NCI-H82 (cell line): ENCODE results near the gene TMCC1.
"Not testable (repeated sequence)": the region's sequence is repeated elsewhere in the genome, so short reads cannot be mapped to it uniquely, and the experiment has no call there.

Experiments
- DNase-seq: peaks from one replicate; lab custom pipeline; 2025; lab: John Stamatoyannopoulos, UW

Gene TMCC1

DNA sequence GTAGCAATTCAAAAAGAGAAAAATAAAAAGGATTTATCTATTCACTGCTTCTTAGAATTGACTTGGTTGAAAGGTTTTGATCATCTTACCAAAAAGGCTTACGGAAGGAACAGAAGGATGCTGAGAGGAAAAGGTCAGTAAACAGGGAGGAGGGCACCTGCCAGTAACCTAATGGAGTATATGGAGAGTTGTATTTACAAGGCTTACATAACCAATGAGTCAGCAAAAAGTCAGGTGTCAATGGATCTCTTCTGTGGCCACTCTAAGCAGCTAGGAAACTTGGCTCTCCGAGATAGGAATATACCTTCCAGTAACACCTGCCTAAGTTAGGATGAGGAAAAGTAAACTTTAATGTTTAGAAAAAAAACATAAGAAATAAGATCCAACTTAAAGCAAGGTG lies 206.6 kb downstream of the TMCC1 start:
- DNase-seq = peak; percentile 78

GRCh38 chr3:129684270-129684669 lies 209.2 kb downstream of the TMCC1 start:
- DNase-seq = no peak

DNA sequence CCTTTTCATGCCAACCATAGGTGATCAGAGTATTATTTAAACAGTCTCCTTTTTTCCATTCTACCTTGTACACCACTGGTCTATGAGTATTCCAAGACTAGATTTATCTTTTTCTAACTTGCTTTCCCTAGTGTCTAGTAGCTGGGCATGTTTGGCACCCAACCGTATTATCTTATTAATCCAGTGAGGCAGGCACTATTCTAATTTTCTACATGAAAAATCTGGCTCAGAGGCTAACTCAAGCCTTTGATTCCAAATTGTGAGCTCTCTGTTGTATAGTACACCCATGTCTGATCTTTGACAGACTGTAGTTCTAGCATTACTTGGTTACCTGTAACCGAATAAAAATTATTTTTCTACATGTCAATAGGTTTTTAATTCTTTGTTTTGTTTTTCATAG lies 210.3 kb downstream of the TMCC1 start:
- DNase-seq = no peak

GRCh38 chr3:129676985-129677384 lies 216.5 kb downstream of the TMCC1 start:
- no peak for DNase-seq

GRCh38 chr3:129674798-129675123 lies 218.8 kb downstream of the TMCC1 start:
- not testable (repeated sequence) for DNase-seq

GRCh38 chr3:129673897-129674797 lies 219.4 kb downstream of the TMCC1 start:
- no peak for DNase-seq

- DNase-seq = no peak
These were observed 220.5 kb downstream of the TMCC1 start for GRCh38 chr3:129673012-129673411.

DNA sequence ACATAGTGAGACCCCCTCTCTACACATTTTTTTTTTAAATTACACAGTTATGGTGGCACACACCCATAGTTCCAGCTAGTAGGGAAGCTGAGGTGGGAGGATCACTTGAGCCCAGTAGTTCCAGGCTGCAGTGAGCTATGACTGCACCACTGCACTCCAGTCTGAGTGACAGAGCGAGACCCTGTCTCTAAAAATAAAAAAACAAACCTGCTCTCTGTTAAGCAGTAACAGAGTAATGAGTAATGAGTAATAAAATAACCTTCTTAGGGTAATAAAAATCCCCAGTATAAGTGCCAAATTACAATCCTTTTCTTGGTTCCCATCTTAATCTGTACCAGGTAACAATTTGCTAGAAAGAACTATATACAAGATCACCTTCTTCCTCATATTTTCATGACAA lies 221.1 kb downstream of the TMCC1 start:
- DNase-seq = no peak

DNA sequence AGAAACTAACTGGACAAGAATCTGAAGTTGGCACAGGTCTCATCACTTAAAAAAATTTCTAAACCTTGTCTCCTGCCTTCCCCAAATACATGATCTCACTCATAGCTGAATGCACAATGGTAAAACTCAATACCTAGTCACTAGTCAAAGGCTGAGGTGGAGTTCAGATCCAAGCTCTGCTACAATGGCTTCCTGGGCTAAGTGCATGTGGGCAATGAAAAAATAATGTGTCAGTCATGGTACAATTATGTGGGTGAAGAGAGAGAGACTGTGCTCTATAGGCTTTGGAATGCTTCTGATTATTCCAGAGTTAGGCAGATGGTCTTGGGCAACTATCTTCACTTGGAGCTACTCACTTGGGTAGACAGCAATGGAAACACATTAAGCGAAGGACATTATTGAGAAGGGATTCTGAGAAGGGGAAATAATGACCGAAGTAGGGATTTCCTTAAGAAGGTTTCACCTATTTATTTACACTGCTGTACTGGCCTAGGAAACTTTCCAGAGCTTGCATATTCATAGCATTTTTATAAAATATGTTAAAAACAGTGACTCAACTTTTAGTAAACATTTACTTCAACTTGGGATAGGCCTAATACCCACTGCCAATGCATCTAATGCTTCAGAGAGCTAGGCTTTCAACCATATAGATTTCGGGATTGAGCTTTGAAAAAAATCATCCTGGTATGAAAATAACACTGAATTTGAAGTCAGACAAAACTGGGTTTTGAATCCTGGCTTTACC lies 228.3 kb downstream of the TMCC1 start:
- no peak for DNase-seq

DNA sequence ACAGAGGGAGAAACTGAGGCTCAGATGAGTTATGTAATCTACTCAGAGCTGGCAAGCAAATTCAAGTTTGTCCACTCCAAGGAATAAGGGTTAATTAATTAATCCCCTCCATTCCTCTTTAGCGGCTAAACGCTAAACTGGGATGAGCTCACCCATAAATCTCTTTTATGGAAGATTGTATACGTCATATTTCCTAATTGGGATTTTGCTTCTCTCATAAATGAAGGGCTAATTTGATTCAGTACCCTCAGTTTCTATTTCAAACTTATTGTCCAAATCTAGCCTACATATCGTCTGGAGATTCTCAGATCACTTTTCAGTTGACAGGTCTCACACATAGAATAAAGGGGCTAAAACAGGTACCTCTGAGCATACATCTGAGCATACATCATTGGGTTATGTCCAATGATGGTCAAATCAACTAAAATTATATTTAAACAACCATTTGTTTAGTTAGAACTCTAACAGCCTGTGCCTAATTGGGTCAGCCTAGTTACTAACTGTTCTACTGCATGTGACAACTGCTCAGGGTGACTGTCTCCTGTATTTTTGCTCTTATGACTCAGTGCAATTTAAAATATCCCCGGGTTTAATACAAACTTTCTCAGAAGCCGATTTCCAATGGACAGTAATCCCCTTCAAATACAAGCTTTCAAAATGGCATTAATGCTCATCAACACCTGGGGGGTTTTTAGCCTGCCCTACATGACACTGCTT lies 229.4 kb downstream of the TMCC1 start:
- peak; percentile 84 for DNase-seq

GRCh38 chr3:129663045-129663446 lies 230.5 kb downstream of the TMCC1 start:
- no peak for DNase-seq

- DNase-seq = no peak
These were observed 231.3 kb downstream of the TMCC1 start for GRCh38 chr3:129662191-129662608.

DNA sequence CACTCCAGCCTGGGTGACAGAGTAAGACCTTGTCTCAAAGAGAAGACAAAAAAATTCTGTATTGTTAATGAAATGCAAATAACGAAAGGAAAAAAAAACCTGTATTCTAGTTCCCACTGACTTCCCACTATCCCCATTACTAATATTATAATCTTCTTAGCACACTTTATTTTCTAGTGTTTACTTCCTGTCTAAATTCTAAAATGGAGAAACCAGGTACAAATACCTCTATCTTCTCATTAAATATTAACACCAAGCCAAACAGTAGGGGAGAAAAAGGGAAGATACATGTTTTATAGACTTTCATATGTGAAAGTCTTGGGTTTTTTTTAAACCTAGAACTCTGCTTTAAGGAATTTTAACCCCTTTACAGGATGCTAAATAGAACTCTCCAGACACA lies 231.7 kb downstream of the TMCC1 start:
- DNase-seq = no peak

- DNase-seq = no peak
These were observed 235.2 kb downstream of the TMCC1 start for GRCh38 chr3:129658110-129658843.

DNA sequence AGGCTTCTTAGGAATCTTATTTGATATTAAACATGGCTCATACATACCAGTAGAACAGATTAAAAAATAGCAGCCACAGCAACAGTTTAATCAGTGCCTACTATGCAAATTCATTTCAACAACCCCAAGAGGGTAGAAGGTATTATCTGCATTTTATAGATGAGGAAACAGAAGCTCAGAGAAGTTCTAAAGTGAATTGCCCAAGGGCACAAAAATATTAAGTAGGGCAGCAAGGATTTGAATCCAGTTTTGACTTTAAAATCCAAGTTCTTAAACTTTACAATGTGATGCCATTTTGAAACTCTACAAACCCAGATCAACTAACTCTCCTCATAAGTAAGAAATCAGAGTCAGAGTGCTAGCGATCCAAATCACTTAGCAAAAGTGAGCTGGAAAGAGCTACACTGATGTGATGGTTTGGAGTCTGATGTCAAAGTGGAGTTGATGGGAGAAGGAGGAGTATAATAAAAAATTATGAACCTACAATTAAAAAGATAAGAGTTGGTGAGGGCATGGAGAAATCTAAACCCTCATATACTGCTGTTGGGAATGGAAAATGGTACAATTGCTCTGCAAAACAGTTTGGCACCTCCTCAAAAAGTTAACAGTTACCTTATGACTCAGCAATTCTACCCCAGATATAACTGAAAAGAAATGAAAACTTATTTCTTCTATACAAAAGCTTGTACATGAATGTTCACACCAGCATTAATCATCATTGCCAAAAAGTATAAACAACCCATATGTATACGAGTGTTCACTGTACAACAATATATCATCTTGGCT lies 236.1 kb downstream of the TMCC1 start:
- DNase-seq = no peak

- DNase-seq = no peak
These were observed 236.8 kb downstream of the TMCC1 start for GRCh38 chr3:129656659-129657247.

- no peak for DNase-seq
These were observed 238.2 kb downstream of the TMCC1 start for GRCh38 chr3:129655291-129655700.

GRCh38 chr3:129654131-129654530 lies 239.4 kb downstream of the TMCC1 start:
- no peak for DNase-seq

DNA sequence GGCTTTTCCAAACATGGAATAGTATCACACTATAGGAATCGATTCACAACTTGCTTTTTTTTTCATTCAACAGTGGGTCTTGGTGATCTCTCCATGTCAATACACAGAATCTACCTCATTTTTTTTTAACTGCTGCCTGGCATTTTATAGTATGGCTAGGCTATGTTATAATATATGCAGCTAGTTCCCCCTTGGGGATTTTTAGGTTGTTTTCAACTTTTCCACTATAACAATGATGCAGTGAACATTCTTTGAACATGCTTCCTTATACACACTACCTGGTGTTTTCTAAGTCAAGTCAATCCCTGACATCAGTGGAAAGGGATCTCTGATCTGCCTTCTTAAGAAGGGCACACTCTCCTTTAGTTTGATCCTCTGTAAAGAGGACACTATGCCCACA lies 240.5 kb downstream of the TMCC1 start:
- DNase-seq = no peak

- DNase-seq = no peak
These were observed 241.9 kb downstream of the TMCC1 start for GRCh38 chr3:129651435-129652202.
